Neural progenitor cell (in vitro differentiated cells): ENCODE data around the gene PRDM1. TPM values are rescaled to one million over a fixed set of nuclear protein-coding genes. Genes with fewer than 3 reads are reported as not detected.

ENCODE experiments used
- DNase-seq: peaks from one replicate; pipeline ENCODE4 v3.0.0-alpha.2; 2016; ENCODE audit warnings: low spot score
- H2AFZ ChIP-seq: fragments of 200-600 bp; sonication (generic); replicated peaks from 2 replicates; pipeline ENCODE4 v1.6.1; 2016; ENCODE audit warnings: antibody characterized with exemption
- H3F3A ChIP-seq: fragments of 200-600 bp; sonication (generic); 2 replicates; pipeline ENCODE4 v1.6.1; 2016; ENCODE audit warnings: antibody characterized with exemption, low read depth
- H3K27ac ChIP-seq: fragments of 200-600 bp; sonication (generic); 2 replicates; pipeline ENCODE4 v1.5.1; 2016; ENCODE audit warnings: mild to moderate bottlenecking
- H3K27me3 ChIP-seq: fragments of 200-600 bp; sonication (generic); 2 replicates; pipeline ENCODE4 v1.6.1; 2016; ENCODE audit warnings: mild to moderate bottlenecking, moderate library complexity
- H3K36me3 ChIP-seq: fragments of 200-600 bp; sonication (generic); 2 replicates; pipeline ENCODE4 v1.5.1; 2016
- H3K4me1 ChIP-seq: fragments of 200-600 bp; sonication (generic); 2 replicates; pipeline ENCODE4 v1.6.1; 2016; ENCODE audit warnings: mixed run types
- H3K4me2 ChIP-seq: fragments of 200-600 bp; sonication (generic); 2 replicates; pipeline ENCODE4 v1.6.1; 2016
- H3K4me3 ChIP-seq: fragments of 200-600 bp; sonication (generic); 2 replicates; pipeline ENCODE4 v1.5.1; 2016
- H3K79me2 ChIP-seq: fragments of 200-600 bp; sonication (generic); 2 replicates; pipeline ENCODE4 v1.6.1; 2016; ENCODE audit warnings: low read depth
- H3K9ac ChIP-seq: fragments of 200-600 bp; sonication (generic); 2 replicates; pipeline ENCODE4 v1.6.1; 2016
- H3K9me3 ChIP-seq: fragments of 200-600 bp; sonication (generic); 2 replicates; pipeline ENCODE4 v1.5.1; 2016; ENCODE audit warnings: low read depth
- H4K20me1 ChIP-seq: fragments of 200-600 bp; sonication (generic); 2 replicates; pipeline ENCODE4 v1.6.1; 2016; ENCODE audit warnings: low read depth
- H3K27ac Mint-ChIP-seq: 3 replicates; pipeline ENCODE4 v1.8.0; 2021; ENCODE audit warnings: mixed read lengths
- H3K27me3 Mint-ChIP-seq: 2 replicates; pipeline ENCODE4 v1.8.0; 2022; ENCODE audit warnings: low read depth, mild to moderate bottlenecking, inconsistent platforms, moderate library complexity, mixed read lengths; ENCODE audit not compliant: insufficient read depth
- H3K36me3 Mint-ChIP-seq: 3 replicates; pipeline ENCODE4 v1.8.0; 2021; ENCODE audit warnings: mixed read lengths
- H3K4me1 Mint-ChIP-seq: 3 replicates; pipeline ENCODE4 v1.8.0; 2021; ENCODE audit warnings: mixed read lengths
- H3K4me3 Mint-ChIP-seq: 3 replicates; pipeline ENCODE4 v1.8.0; 2021; ENCODE audit warnings: mild to moderate bottlenecking, moderate library complexity, mixed read lengths
- H3K9me3 Mint-ChIP-seq: 3 replicates; pipeline ENCODE4 v1.8.0; 2020; ENCODE audit warnings: mixed read lengths
- CTCF ChIP-seq: fragments of 200-600 bp; sonication (generic); IDR thresholded peaks from 2 replicates; pipeline ENCODE4 v1.5.1; 2017; ENCODE audit warnings: antibody characterized with exemption, mild to moderate bottlenecking
- EZH2 ChIP-seq: fragments of 200-600 bp; sonication (generic); IDR thresholded peaks from 2 replicates; pipeline ENCODE4 v1.6.1; 2017; ENCODE audit warnings: antibody characterized with exemption, mild to moderate bottlenecking, moderate library complexity
- EZH2phosphoT487 ChIP-seq: fragments of 200-600 bp; sonication (generic); IDR thresholded peaks from 2 replicates; pipeline ENCODE4 v1.6.1; 2017; ENCODE audit warnings: antibody characterized with exemption
- total RNA-seq: library from RNA; depleted of rRNA; stranded (reverse); fragments of >200 nt; gene quantifications from 2 replicates; pipeline ENCODE4 v1.2.3, GENCODE V29; 2015; ENCODE audit warnings: low replicate concordance

Gene PRDM1
- total RNA-seq, 1 donor from 2014 or later = 0.37 TPM

- Mint-ChIP-seq H3K9me3 (no peaks in the 10 kb centered on the region), H3K4me3 (no peak overlapping the region), H3K36me3 (no peaks in the 10 kb centered on the region), H3K4me1 (peaks cover 3% of the 10 kb centered on the region), H3K27me3 (no peaks in the 10 kb centered on the region), H3K27ac (no peak overlapping the region)
- Histone ChIP-seq H3K79me2 (no peaks in the 10 kb centered on the region), H3K27ac (no peak overlapping the region), H3K27me3 (no peaks in the 10 kb centered on the region), H2AFZ (no peak overlapping the region), H3K4me2 (no peak overlapping the region), H3K4me3 (no peak overlapping the region), H3K4me1 (no peaks in the 10 kb centered on the region), H3K36me3 (no peaks in the 10 kb centered on the region), H4K20me1 (no peaks in the 10 kb centered on the region), H3F3A (no peaks in the 10 kb centered on the region), H3K9me3 (no peaks in the 10 kb centered on the region), H3K9ac (no peak overlapping the region)
- DNase-seq = no peak
- no peak for TF ChIP-seq EZH2phosphoT487
- TF ChIP-seq CTCF = no peak
- TF ChIP-seq EZH2 = no peak
These were observed 39.8 kb downstream of the PRDM1 start for GRCh38 chr6:106125925-106126435.

DNA sequence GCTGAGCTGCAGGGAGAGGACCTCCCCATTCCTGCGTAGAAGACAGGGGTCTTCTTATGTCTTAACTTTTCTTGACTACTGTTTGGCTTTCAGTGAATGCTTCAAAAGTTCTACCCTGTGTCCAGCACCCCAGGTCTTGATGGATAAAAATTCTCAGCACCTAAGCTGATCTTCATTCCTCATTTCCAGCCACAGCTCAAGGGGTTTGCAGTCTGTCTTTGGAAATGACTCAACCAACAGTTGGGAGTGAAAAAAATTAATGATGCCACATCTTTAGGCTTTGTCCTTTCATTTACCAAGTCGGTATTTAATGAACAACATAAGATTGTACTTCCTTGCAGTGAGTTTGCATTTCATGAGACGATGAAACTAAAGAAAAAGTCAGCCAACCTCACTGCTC lies 40.3 kb downstream of the PRDM1 start:
- Histone ChIP-seq H3K27ac (no peak overlapping the region), H3K4me3 (no peak overlapping the region), H4K20me1 (no peaks in the 10 kb centered on the region), H3K9ac (no peak overlapping the region), H3K4me2 (no peak overlapping the region), H3F3A (no peaks in the 10 kb centered on the region), H3K79me2 (no peaks in the 10 kb centered on the region), H3K27me3 (no peaks in the 10 kb centered on the region), H3K9me3 (no peaks in the 10 kb centered on the region), H3K4me1 (no peaks in the 10 kb centered on the region), H2AFZ (no peak overlapping the region), H3K36me3 (no peaks in the 10 kb centered on the region)
- Mint-ChIP-seq H3K4me1 (peaks cover 3% of the 10 kb centered on the region), H3K27me3 (no peaks in the 10 kb centered on the region), H3K27ac (no peak overlapping the region), H3K9me3 (no peaks in the 10 kb centered on the region), H3K36me3 (no peaks in the 10 kb centered on the region), H3K4me3 (no peak overlapping the region)
- no peak for TF ChIP-seq CTCF
- no peak for TF ChIP-seq EZH2
- no peak for DNase-seq

DNA sequence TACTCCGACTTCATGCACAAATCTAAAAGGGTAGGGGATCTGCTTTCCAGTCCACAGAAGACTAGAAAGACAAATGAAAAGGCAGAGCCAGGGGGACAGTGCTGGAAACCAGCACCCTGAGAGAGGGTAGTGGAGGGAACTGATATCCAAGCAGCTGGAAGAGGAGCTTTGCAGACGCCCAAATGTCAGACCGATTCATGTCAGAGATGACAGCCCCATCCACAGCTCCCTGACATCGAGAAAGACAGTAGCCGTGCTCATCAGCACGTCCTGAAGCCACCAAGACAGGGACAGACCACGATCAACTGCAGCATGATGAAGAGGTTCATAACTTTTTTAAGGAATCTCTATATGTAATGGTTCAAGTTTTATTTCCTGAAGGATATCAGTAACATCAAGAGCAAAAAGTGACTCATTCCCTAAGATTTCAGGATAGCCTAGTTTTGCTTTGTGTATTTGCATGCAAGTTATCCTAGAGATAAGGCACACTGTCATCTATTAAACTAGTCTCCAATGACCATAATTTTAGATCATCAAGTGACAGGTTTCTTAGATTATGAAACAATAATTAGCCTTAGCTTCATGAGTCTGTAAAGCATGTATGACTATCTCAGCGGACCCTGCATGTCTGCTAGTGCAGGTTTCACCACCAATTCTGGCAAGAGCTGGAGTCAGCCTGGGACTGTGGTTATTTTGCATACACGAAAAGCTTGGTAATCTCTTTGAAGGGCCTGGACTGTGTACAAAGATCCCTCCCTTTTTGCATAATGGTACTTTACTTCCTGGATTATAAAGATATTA lies 43.0 kb downstream of the PRDM1 start:
- Histone ChIP-seq H3K4me3 (no peak overlapping the region), H4K20me1 (no peaks in the 10 kb centered on the region), H3K4me1 (no peaks in the 10 kb centered on the region), H3K4me2 (no peak overlapping the region), H3K27ac (no peak overlapping the region), H3K9me3 (no peaks in the 10 kb centered on the region), H3K79me2 (no peaks in the 10 kb centered on the region), H3K9ac (no peak overlapping the region), H3F3A (no peaks in the 10 kb centered on the region), H2AFZ (peak overlapping the region; percentile 40), H3K27me3 (no peaks in the 10 kb centered on the region), H3K36me3 (no peaks in the 10 kb centered on the region)
- H3K9me3 Mint-ChIP-seq = no peaks in the 10 kb centered on the region
- no peaks in the 10 kb centered on the region for H3K36me3 Mint-ChIP-seq
- no peaks in the 10 kb centered on the region for H3K27me3 Mint-ChIP-seq
- TF ChIP-seq EZH2 = no peak
- TF ChIP-seq CTCF = no peak
- no peak for TF ChIP-seq EZH2phosphoT487
- no peak overlapping the region for H3K4me3 Mint-ChIP-seq
- no peaks in the 10 kb centered on the region for H3K4me1 Mint-ChIP-seq
- DNase-seq = no peak
- H3K27ac Mint-ChIP-seq = no peak overlapping the region
